HG03432 (cell line): ENCODE measurements around the gene TEF.
A peak's percentile ranks its signal among the peaks of the same experiment; 100 is the strongest.
"Not testable (repeated sequence)": the region's sequence is repeated elsewhere in the genome, so short reads cannot be mapped to it uniquely, and the experiment has no call there.

Experiments used
- ATAC-seq: cut with Tn5 transposase; IDR thresholded peaks from one replicate; pipeline ENCODE4 v1.9.1; 2021; ENCODE audit warnings: mild to moderate bottlenecking, moderate library complexity; ENCODE audit not compliant: unreplicated experiment

The TEF gene

DNA sequence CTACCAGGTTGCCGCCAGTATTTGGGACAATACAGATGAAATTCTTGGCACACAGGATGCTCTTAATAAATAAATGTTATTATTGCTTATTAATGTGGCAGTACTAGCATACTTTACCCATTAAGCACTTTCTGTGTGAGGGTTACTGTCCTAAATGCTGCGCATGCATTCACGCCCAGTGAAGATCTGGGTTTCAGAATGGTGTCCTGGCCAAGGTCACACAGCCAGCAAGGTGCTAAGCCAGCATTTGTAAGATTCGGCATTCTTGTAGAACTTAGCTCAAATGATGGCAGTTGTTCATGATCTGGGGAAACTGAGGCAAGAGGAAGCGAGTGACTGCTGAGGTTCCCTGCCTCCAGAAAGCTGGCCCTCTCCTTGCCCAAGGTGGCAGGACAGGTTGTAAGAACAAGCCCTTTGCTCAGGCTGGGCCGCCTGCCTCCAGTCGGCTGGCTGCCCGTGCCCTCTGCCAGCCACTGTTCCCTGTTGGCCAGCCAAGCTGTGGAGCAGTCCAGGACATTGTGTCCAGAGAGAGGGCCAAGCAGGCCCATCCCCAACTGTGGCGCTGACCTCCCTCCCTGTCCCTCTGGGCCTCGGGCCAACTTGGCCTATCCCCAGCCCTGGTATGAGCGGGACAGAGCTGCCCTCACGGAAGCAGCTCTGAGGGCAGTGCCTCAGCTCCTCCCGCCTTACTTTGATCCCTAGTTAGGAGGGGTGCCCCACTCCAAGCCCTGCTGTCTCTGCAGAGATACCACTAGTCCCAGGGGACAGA is 36.1 kb downstream of the TEF start:
- no peak for ATAC-seq

DNA sequence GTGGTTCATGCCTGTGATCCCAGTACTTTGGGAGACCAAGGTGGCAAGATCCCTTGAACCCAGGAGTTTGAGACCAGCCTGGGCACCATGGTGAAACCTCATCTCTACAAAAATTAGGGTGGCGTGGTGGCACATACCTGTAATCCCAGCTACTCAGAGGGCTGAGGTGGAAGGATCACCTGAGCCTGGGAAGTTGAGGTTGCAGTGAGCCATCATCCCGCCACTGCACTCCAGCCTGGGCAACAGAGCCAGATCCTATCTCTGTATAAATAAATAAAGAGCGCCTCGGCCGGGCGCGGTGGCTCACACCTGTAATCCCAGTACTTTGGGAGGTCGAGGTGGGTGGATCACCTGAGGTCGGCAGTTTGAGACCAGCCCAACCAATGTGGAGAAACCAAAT is 37.0 kb downstream of the TEF start:
- no peak for ATAC-seq

DNA sequence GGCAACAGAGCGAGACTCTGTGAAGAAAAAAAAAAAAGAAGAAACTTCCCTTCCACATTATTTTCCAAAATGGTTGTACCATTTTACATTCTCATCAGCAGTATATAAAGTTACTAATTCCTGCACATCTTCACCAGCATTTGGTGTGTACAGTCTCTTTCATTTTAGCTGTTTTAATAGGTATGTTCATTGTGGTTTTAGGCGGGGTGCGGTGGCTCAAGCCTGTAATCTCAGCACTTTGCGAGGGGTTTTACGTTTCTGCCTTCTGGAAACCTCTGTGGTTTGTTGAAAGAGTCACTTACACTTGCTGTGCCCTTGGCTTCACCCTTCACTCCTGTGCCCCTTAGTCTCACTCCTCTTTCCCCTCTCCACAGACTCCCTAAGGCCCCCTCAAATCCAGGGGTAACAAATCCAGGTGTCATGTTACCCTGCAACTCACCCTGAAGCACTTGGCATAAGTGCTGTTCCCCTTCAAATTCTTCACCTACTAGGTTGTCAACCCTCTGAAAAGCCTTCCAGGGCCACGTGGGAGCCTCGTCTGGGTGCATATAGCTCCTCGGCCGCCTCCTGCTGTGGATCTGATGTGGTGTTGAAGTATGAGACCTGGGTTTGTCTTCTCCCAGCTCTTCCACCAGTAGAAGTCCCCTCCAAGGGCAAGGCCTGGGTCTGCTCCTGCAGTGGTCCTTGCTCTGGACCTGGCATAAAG is 44.1 kb downstream of the TEF start:
- no peak for ATAC-seq

DNA sequence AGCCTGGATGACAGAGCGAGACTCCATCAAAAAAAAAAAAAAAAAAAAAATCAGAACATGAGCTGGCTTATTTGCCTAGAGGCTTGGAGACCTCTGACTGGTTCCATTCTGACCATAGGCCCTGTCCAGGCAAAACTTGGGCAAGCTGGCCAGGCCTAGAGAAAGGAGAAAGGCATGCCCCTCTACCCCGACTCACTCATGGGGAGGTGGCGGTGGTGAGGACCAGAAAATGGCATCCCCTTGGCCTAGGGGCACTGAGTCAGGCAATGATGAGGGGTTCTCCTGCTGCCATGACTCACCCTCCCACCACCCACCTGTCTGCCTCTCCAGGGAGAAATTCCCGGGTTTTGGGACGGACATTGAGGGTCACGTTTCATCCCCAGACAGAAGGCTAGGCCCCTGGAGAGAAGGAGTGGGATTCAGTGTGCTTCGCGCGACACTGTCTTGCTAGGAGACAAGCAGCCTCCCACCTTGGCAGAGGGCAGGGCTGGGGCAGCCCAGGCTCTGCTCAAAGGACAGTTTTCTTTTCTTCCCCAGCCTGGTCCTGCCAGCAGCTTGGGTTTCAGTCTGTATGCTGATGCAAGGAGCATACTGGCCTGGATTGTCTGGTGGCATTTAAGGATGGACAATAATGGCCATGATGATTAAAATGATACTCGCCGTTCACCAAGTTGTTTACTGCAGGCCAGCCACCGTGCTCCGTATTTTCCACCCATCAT is 47.6 kb downstream of the TEF start:
- ATAC-seq, result no peak

DNA sequence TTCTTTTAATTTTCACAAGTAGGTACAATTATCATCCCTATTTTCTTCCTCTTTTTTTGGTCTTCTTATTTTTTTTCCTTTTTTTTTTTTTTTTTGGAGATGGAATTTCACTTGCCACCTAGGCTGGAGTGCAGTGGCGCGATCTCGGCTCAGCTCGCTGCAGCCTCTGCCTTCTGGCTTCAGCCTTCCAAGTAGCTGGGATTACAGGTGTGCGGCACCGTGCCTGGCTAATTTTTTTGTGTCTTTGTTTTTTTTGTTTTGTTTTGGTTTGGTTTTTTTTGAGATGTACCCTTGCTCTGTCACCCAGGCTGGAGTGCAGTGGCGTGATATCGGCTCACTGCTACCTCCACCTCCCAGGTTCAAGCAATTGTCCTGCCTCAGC is 48.2 kb downstream of the TEF start:
- ATAC-seq, result no peak

DNA sequence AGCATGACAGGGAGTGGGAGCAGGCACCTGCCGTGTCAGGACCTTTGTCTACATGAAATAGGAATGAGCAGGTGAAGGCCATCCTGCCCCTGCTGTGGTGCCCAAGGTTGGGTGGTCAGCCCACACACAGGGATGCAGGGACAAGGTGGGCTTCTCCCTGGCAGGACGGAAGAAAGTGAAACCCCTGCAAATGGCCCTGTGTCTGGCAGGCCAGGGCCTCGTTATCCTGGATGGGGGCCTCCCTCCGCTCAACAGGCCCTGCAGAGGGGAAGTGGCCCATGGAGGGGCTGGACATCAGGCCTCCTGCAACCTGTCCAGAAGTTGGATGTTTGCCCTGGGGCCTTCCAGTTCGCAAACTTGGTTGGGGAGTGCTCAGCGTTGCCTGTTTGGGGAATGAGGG is 49.9 kb downstream of the TEF start:
- no peak for ATAC-seq

DNA sequence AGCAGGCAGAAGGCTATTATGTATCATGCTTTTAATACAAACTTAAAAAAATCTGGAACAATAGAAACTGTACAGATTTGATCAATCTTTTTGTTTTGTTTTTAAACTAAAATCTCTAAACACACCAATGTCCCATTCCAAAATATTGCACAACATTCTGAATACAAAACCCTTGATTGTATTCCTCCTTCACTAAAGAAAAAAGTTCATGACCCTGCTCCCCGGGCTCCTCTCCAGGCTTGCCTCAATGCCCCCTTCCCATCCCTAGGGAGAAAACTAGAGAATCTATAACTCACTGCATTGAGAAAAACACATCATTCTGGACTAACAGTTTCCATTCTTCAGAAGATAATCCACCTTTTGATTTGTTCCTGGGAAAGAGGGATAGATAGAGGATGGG is 51.7 kb downstream of the TEF start:
- not testable (repeated sequence) for ATAC-seq

DNA sequence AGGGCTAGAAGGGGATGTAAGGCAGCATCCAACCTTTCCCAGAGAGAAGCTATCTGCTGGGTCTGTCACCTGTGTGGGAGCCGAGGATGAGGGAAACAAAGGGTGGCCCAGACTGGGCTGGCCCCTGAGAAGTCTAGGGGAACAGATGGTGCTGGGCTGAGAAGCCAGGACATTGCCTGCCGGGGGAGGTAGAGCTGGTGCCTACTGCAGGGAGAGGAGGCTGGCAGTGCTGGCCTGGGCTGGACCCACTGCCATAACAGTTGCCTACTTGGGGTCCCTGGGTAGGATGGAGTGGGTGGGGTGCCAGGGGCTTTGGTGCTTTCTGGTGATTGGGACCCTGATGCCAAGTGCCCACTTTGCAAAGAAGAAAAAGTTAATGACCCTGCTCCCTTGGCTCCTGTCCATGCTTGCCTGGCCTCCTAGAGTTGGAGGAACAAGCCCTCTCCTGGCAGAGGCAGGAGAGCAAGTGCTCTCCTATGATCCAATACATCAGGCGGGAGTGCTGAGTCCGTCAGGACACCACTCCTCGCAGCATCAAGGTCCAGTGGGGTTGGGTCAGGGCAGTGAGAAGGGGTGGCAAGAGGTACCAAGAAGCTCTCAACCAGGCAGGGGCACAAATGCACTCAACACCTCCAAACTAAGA is 52.7 kb downstream of the TEF start:
- ATAC-seq, result not testable (repeated sequence)

DNA sequence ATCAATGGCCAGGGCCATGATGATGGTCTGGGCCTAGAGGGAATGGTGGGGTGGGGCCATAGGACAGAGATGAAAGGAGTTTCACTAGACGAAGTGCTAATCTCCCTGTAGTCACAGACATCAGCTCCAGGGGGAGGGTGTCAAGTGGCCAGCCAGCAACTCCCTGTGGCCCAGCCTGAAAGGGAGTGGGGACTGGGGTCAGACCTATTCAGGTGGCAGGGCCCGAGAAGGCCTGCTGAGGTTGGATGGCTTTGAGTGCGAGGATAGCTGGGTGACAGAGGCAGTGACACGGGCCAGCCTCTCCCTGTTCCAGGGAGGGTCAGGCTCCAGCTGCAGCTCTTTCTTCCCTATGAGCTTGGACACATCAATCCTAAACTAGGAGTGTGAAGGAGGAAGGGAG is 53.8 kb downstream of the TEF start:
- no peak for ATAC-seq

DNA sequence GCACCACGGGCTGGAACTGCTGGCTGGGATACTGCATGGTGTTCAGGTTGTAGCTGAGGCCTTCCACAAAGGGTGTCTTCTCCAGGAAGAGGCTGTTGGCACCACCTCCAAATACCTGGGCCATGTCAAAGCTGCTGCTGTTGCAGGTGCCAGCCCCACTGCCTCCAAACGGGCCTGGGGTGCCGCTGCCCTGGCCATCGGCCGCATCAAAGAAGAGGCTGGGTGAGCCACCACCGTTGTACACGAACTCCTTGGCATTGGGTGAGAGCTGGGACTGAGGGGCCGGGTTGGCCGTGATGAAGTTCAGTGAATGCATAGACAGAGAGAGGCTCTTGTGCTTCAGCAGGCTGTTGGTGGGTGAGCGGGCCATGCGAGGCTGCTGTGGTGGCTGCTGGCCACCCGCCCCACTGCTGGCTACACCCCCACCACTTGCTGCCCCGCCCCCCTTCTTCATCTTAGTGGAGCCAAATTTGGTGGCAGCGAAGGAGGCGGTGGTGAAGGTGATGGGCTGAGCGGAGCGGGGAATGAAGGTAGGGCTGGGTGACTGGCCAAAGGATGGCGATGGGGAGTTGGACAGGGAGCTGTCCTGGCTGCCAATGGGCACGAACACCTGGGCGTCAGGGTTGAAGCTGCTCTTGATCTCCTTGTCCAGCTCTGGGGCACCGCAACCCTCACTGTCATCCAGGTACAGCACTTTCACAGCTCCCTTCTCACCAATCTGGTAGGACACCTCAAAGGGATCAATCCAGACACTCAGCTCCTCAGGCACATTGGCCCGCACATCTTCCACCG is 54.8 kb downstream of the TEF start:
- ATAC-seq, result no peak

DNA sequence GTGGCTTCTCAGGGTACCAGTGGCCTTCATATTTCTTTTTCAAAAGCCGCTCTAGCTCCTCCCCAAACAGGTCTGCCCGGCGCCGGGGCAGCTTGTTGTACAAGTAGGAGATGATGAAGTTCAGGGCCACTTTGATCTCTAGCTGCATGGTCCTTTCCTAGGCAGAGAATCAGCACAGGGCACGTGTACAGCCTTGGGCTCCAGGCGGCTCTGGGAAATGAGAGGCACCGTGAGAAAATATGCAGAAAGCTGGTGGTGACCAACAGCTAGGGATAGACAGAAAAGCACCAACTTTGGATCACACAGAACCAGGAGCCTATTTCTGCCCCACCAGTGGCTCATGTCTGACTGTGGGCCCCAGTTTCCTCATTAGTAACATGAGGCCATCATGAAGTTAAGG is 55.5 kb downstream of the TEF start:
- no peak for ATAC-seq

DNA sequence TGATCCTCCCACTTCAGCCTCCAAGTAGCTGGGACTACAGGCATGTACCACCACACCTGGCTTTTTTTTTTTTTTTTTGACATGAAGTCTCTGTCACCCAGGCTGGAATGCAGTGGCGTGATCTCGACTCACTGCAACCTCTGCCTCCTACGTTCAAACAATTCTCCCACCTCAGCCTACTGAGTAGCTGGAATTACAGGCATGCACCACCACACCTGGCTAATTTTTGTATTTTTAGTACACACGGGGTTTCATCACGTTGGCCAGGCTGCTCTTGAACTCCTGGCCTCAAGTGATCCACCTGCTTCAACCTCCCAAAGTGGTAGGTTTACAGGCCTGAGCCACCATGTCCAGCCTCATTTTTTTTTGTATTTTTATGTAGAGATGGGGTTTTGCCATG is 58.8 kb downstream of the TEF start:
- ATAC-seq, result not testable (repeated sequence)

DNA sequence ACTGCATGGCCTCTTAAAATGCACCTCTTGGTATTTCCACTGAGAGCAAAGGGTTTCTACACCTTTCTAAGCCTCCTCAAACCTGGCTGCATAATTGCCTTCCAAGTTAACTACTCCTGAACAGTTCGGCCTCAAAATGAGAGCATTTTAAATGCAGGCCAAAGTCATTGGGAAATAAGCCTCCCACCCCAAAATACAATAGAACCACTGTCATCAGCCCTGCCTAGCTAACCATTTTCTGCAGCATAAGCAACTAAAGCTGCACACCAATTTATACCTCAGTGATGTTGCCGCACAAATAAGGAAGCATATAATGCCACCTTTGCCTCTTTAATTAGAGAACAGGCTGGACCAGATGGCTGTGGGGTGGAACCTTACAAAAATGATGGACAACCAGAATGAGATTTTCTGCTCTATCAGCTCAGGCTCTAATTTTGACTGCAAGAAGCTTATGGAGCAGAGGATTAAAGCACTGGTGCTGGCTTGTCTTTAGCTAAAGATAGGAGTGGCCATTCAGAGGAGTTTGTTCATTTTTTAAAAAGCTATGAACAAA is 60.6 kb downstream of the TEF start:
- no peak for ATAC-seq

DNA sequence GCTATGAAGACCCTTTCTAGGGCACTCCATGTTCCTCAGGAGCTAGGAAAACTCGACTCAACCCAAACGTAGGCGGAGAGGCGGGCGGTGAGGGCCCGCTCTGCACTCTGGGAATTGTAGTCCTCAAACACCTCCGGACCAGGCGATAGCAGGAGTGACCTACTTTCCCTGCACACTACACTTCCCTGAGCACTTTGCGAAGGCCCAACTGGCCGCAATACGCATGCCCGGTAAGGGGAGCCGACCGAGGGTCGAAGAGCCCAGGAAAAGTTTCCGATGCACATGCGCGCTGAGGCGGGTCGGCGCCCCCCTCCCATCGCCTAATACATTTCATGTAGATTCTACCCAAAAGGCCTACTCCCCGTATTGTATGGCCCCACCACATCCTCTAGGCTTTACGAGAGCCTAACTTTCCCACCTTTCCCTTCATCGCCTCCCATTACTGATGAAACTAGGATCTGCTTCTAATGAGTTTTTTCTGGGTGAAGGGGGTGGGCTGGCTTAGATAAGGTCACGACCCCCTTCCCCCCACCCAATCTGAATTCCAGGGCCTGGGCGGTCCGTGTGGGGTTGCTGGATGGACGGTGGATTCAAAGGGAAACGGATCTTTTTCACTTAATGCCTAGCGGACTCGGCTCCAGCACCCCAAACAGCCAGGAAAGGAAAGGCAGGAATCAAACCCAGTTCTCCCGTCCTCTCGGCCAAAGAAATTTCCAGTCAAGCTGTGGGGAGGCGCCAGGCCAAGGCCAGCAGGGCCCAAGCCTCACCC is 62.8 kb downstream of the TEF start:
- peak; percentile 43 for ATAC-seq

DNA sequence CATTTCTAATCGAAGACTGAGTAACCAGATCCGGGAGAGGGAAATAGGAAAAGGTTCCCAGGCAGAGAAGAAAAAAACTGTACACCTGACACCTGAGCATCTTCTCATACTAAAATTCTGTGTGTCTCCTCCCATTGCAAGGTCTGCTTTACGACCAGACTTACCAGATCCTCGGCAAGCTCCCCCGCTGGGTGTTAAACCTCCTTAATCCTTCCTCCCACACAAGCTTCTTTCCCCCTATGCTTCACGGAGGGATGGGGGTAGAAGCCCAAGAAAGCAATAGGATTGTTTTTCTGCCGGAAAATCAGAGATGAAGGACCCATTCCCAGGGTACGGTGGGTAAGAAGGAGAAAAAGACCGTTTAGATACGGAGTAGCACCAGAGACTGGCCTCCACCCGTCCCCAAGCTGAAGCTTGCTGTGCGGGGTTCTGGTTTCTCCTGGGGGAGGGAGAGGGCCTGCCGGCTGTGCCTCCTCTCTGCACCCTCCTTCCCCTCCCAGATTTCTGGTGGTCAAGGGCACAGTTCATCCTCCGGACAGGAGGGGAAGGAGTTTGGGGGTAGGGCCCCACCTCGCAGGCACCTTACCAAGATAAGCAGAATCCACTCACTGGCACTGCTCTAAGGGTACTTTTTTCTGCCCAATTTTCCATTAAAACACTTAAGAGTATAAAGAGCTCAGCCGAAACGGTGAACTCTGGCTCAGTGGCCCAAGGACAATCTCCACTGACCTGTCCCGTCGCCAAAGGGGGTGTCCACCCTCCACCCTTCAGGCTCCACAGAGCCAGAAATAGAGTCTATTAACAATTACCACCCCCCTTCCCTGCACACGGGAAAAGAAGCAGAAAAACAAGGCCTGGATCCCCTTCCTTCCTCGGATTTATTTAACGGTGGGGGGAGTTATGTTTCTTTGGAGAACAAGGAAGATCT is 63.7 kb downstream of the TEF start:
- no peak for ATAC-seq

DNA sequence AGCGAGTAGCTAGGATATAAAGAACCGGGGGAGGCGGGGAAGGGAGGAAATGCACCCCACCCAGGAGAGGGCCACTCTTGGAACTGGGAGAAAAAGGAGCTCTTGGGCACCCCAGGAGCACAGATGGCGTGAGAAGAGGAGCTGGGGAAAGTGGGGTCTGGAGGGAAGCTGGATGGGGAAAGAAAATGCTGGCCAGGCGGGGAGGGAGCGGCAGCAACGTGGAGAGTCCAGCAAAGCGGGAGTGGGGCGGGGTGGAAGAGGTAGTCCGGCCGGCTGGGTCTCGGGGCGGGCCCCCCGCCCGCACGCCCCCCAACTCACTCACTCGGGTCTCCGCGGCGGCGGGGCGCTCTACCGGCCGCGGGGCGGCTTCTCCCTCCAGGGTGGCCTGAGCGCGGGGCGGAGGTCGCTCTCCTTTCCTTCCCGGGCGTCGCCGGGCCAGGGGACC is 64.3 kb downstream of the TEF start:
- ATAC-seq, result peak; percentile 0

DNA sequence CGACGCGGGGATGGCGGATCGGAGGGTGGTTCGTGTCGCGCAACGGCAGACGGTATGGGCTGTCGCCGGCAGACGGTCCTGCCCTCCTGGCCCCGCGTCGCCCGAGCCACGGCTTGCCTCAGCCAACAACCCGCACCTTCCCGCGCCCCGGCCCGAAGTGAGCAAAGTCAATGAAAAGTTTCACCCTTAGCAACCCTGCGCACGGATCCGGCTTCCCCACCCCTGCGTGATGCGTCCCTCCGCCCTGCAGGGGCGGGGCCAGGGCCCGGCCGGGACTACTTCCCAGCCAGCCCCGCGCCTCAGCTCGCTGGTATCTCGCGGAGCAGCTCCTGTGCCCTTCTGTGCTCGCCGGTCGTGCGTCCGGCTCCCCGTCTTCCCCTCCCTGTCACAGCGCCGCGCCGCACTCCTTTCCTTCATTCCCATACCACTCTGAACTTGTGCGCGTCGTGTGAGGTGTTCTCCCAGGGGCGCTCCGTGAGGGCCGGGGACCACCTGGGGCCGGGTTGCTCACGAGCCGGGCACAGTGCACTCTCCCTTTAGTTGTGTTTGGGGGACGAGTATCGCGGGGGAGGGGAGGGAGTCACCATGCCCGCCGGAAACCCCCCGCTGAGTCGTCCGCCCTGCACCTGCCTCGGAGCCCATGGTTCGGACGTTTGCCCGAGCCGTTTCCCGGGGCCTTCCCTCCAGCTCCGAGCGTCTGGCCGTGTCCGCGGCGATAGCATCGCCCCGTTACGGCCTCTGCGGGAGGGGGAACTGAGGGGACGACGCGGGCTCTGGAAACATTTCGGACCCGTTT is 65.1 kb downstream of the TEF start, which contains the start of gene TOB2:
TSS of gene TOB2 (minus strand) at position 163 of the 796 bp plus-strand sequence. CDS start 9,456 bp downstream, outside the sequence.
- peak; percentile 45 for ATAC-seq
